Fibroblast of the conjunctiva (primary cell): Measurements from ENCODE around the gene IGSF23.
"Not testable (repeated sequence)": the region's sequence is repeated elsewhere in the genome, so short reads cannot be mapped to it uniquely, and the experiment has no call there.

Experiments
- DNase-seq: peaks from one replicate; pipeline ENCODE4 v3.0.0-alpha.2; 2010; ENCODE audit warnings: low read depth

IGSF23 gene

DNA sequence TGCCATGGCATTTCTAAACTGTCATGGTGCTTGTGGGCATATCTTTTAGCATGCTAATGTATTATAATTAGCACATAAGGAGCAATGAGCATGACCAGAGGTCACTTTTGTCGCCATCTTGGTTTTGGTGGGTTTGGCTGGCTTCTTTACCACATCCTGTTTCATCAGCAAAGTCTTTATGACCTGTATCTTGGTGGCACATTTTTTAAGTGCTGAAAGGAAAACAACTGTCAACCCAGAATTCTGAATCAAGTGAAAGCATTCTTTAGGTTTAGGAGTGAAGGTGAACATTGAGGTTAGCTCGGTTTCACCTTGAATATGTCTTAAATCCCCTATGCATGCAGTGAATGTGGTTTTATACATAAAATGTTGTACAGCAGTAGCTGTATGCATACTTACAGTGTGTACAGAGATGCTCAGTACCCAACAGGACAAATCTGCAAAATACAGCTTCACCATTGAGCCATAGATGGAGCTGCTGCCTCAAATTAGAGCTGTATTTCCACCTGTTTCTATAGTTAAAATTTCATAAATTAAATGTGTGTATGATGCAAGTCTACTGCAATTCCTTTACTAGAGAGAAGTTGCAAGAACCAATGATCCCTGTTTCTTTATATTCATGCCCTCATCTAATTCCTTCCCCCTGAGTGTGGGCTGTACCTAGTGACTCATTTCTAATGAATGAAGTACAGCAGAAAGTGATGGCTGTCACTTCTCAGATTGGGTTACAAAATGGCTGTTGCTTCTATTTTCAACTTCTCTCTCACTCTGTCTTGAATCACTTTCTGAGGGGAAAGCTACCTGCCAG, 25.2 kb upstream of the IGSF23 start:
- peak; percentile 94 for DNase-seq

GRCh38 chr19:44588771-44589112, 24.6 kb upstream of the IGSF23 start:
- DNase-seq: no peak

- DNase-seq: no peak
Observed at GRCh38 chr19:44590245-44591059, 22.9 kb upstream of the IGSF23 start.

DNA sequence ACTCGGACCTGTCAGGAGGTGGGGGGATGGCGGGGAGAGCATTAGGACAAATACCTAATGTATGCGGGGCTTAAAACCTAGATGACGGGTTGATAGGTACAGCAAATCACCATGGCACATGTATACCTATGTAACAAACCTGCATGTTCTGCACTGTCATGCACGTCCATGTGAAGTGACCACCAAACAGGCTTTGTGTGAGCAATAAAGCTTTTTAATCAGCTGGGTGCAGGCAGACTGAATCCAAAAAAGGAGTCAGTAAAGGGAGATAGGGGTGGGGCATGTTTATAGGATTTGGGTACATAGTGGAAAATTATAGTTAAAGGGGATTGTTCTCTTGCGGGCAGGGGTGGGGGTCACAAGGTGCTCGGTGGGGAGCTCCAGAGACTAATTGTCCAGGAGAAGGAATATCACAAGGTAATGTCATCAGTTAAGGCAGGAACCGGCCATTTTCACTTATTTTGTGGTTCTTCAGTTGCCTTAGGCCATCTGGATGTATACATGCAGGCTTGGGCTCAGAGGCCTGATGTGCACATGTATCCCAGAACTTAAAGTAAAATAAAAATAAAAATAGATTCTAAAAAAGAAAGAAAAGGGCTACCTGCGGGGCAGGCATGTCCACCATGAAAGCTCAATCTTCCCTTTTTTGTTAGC, 21.9 kb upstream of the IGSF23 start:
- not testable (repeated sequence) for DNase-seq

- no peak for DNase-seq
Observed at GRCh38 chr19:44592451-44592890, 20.9 kb upstream of the IGSF23 start.

- no peak for DNase-seq
Observed at GRCh38 chr19:44593294-44593693, 20.1 kb upstream of the IGSF23 start.

GRCh38 chr19:44593866-44594266, 19.5 kb upstream of the IGSF23 start:
- DNase-seq: not testable (repeated sequence)

- DNase-seq: no peak
Observed at GRCh38 chr19:44596428-44597130, 16.8 kb upstream of the IGSF23 start.

GRCh38 chr19:44597131-44597491, 16.3 kb upstream of the IGSF23 start:
- no peak for DNase-seq

- no peak for DNase-seq
Observed at GRCh38 chr19:44598355-44598754, 15.0 kb upstream of the IGSF23 start.

DNA sequence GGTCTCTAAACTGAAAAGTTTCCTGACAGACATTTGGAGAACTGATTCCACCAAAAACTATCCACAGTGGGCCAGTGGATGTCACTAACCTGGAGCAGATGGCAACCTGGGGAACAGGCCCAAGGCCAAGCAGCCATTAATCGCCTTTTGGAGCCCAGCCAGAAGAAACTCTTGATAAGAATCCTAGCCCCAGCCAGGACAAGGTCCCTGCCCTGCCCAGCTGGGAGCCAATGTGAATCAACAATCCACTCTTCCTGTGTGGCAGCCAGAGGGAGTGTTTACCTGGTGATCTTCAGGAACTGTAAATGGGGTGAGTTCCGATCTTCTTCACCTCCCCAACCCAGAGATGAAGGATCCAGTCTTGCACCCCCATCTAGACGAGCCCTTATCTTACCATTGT, 14.5 kb upstream of the IGSF23 start:
- DNase-seq: no peak

- DNase-seq: no peak
Observed at GRCh38 chr19:44600466-44600865, 12.9 kb upstream of the IGSF23 start.

- DNase-seq: no peak
Observed at GRCh38 chr19:44602081-44602480, 11.3 kb upstream of the IGSF23 start.

- DNase-seq: peak; percentile 66
Observed at GRCh38 chr19:44603201-44603945, 10.0 kb upstream of the IGSF23 start.

DNA sequence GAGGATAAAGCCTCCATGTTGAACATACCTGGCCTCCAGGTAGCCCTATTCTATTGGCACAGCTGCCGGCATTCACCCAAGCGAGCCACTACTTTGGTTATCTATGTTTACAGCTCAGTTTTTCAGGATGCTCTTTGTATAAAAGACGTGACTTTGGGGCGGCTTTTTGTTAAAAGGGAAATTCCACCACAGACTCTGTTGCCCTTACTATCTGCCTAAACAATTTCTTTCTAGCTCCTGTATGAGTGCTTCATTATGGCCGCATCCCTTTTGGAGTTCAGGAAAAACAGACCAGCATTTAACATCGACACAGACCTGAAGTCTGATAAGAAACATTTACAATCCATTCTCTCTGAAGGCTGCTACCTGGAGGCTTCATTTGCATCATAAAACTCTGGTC, 9.1 kb upstream of the IGSF23 start:
- DNase-seq: no peak

DNA sequence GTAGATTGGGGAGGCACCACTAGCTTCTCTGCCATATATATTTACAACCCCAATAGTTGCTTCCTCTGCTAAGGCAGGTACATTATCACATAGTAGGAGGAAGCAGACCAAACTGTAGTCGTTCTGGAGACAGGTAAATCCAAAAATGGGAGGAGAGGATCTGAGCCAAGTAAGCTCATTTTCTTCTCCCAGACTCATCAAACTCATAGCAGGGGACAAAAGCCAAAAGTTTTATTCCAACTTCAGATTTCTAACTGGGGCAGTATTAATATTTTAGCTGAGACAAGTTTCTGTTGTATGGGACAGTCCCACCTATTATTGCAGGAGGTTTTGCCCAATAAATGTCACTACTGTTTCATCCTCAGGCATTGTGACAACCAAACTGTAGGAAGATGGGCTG, 7.8 kb upstream of the IGSF23 start:
- DNase-seq: no peak

- no peak for DNase-seq
Observed at GRCh38 chr19:44607049-44607448, 6.3 kb upstream of the IGSF23 start.

DNA sequence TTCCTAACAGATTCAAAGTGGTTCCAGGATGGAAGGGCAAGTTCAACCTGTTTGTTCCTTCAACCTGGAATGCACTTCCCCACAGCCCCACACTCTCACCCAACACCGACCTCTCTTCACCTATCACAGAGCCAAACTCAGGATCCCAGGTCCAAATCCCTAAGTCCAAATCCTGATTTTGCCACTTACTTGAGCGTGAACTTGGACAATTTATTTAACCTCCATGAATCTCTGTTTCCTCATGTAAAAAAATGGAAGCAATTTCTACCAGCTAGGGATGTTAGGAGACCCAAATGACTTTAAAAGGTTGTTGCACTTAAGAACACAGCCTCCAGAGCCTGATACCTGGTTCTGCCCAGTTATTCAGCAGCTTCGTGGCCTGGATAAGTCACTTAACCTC, 5.4 kb upstream of the IGSF23 start:
- no peak for DNase-seq

DNA sequence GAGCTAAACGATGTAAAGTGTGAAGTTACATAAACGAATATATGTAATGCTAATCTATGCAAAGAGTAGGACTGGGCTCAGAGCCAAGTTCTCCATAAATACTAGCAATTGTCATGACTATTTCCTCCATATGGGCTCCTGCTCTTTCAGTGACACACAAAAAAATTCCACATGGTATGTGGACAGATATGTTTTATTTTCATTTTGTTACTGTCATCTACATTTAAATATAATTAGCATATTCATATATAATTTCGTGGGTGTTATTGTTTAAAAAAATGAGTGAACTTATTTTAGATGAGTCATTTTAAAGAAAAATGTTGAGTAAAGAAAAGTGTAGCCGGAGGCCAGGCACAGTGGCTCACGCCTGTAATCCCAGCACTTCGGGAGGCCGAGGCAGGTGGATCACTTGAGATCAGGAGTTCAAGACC, 5.0 kb upstream of the IGSF23 start:
- no peak for DNase-seq

GRCh38 chr19:44609219-44609618, 4.1 kb upstream of the IGSF23 start:
- no peak for DNase-seq

GRCh38 chr19:44610497-44610896, 2.9 kb upstream of the IGSF23 start:
- DNase-seq: not testable (repeated sequence)
